ENCODE measurements around the gene NECTIN2. TPM values are rescaled to one million over a fixed set of nuclear protein-coding genes. Genes with fewer than 3 reads are reported as not detected.

The NECTIN2 gene
- total RNA-seq, 2 experiments from 2014 or later, result 1.8 to 1.9 TPM

DNA sequence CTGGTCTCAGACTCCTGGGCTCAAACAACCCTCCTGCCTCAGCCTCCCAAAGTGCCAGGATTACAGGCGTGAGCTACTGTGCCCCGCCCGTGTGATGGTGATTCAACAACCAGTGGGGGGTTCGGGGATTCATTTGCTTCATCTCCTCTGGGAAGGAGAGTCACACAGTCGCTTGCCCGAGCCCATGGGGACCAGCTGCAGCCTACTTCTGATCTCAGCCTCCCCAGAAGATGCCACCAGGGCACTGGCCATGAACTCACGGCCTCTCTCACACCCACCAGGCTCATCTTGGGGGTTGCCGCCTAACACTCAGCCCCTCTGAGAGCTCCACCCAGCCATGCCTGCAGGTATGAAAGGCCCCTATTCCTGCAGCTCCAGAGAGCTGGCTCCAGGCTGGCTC, 51.7 kb downstream of the NECTIN2 start:
- ChIA-PET CTCF (no interaction called here), POLR2A (no interaction called here)
- Mint-ChIP-seq H3K27ac (no peak overlapping the region), H3K9me3 (no peaks in the 10 kb centered on the region), H3K4me1 (ENCODE audit: low read depth) (peaks cover 2% of the 10 kb centered on the region), H3K4me3 (no peak overlapping the region), H3K27me3 (no peaks in the 10 kb centered on the region), H3K36me3 (ENCODE audit: low read depth) (peaks cover 78% of the 10 kb centered on the region)
- peaks cover 67% of the 10 kb centered on the region for H3K36me3 ChIP-seq (ENCODE audit: insufficient read depth, low read length)
- H3K27me3 ChIP-seq (ENCODE audit: control insufficient read depth in 1 of 2, insufficient read depth in 2 of 2, low read length in 2 of 2), result no peaks in the 10 kb centered on the region
- TF ChIP-seq, protein P1, sequence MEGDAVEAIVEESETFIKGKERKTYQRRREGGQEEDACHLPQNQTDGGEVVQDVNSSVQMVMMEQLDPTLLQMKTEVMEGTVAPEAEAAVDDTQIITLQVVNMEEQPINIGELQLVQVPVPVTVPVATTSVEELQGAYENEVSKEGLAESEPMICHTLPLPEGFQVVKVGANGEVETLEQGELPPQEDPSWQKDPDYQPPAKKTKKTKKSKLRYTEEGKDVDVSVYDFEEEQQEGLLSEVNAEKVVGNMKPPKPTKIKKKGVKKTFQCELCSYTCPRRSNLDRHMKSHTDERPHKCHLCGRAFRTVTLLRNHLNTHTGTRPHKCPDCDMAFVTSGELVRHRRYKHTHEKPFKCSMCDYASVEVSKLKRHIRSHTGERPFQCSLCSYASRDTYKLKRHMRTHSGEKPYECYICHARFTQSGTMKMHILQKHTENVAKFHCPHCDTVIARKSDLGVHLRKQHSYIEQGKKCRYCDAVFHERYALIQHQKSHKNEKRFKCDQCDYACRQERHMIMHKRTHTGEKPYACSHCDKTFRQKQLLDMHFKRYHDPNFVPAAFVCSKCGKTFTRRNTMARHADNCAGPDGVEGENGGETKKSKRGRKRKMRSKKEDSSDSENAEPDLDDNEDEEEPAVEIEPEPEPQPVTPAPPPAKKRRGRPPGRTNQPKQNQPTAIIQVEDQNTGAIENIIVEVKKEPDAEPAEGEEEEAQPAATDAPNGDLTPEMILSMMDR (IDR thresholded peaks at IDR 0.05), result no peak
- DNase-seq (no peak), ATAC-seq (ENCODE audit: poor library complexity) (no peak)
- H3K4me1 ChIP-seq (ENCODE audit: insufficient read depth, low read length), result no peaks in the 10 kb centered on the region
- no peak overlapping the region for H3K27ac ChIP-seq (ENCODE audit: low read depth in 1 of 2, low read length in 2 of 2)
- no peak overlapping the region for H3K4me3 ChIP-seq (ENCODE audit: low read length)
- intact Hi-C loops (cut with DNase I, micrococcal nuclease), result no loop called here
- no peaks in the 10 kb centered on the region for H3K9me3 ChIP-seq (ENCODE audit: control insufficient read depth in 1 of 2, insufficient read depth in 1 of 2, low read length in 2 of 2)

DNA sequence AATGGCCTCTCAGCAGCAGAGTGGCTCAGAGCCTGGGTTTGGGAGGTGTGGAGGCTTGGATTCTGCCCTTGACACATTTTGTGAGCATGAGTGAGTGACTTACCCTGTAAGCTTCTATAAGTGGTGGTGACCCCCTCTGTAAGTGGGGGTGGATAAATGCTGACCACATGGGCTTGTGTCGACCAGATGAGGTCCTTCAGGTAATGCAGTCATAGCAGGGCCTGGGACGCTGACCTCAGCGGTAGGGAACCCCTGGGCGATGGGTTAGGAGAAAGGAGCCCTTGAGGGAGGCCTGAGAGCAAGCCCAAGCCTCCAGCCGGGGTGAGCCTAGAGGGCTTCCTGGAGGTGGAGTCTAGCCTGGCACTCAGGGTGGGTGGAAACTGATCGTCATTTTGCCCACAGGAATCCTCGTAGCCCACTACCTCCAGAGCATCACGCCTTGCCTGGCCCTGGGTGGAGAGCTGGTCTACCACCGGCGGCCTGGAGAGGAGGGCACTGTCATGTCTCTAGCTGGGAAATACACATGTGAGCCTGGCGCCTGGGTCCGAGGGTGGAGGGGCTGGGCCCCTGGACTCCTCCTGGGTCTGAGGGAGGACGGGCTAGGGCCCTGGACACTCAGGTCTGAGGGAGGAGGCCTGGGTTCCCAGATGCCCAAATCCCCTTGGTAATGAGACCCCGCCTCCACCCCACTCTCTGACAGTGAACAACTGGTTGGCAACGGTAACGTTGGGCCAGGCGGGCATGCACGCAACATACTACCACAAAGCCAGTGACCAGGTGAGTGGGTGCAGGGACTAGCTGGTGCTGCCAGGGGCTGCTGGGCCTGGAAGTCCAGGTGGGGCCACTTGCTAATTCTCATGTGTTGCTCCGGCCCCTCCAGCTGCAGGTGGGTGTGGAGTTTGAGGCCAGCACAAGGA, 54.5 kb downstream of the NECTIN2 start:
- ATAC-seq (ENCODE audit: poor library complexity) (no peak), DNase-seq (no peak)
- H3K4me3 Mint-ChIP-seq, result no peak overlapping the region
- peaks cover 0 to 3% of the 10 kb centered on the region in 2 experiments for H3K9me3 ChIP-seq (ENCODE audit: control insufficient read depth in 1 of 2, insufficient read depth in 1 of 2, low read length in 2 of 2)
- no peaks in the 10 kb centered on the region for H3K4me1 Mint-ChIP-seq (ENCODE audit: low read depth)
- no peaks in the 10 kb centered on the region for H3K9me3 Mint-ChIP-seq
- peaks cover 50% of the 10 kb centered on the region for H3K36me3 ChIP-seq (ENCODE audit: insufficient read depth, low read length)
- TF ChIP-seq, protein P1 (IDR thresholded peaks at IDR 0.05), result no peak
- POLR2A ChIA-PET, result no interaction called here
- H3K36me3 Mint-ChIP-seq (ENCODE audit: low read depth), result peaks cover 60% of the 10 kb centered on the region
- no peak overlapping the region for H3K27ac ChIP-seq (ENCODE audit: low read depth in 1 of 2, low read length in 2 of 2)
- H3K4me3 ChIP-seq (ENCODE audit: low read length), result no peak overlapping the region
- peaks cover 6% of the 10 kb centered on the region for H3K4me1 ChIP-seq (ENCODE audit: insufficient read depth, low read length)
- CTCF ChIA-PET, result no interaction called here
- no peak overlapping the region for H3K27ac Mint-ChIP-seq
- intact Hi-C loops (cut with DNase I, micrococcal nuclease), result loop anchor here in 1 of 2 experiments (5.0 kb wide), 2 partner anchors 287 to 347 kb away; partner anchors contain the start of gene EXOC3L2
- H3K27me3 ChIP-seq (ENCODE audit: control insufficient read depth in 1 of 2, insufficient read depth in 2 of 2, low read length in 2 of 2), result peaks cover 4 to 5% of the 10 kb centered on the region in 2 experiments
- H3K27me3 Mint-ChIP-seq, result peaks cover 5% of the 10 kb centered on the region

DNA sequence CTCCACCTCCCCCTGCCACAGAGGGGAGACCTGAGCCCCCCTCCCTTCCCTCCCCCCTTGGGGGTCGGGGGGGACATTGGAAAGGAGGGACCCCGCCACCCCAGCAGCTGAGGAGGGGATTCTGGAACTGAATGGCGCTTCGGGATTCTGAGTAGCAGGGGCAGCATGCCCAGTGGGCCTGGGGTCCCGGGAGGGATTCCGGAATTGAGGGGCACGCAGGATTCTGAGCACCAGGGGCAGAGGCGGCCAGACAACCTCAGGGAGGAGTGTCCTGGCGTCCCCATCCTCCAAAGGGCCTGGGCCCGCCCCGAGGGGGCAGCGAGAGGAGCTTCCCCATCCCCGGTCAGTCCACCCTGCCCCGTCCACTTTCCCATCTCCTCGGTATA, 57.1 kb downstream of the NECTIN2 start:
- peaks cover 39% of the 10 kb centered on the region for H3K36me3 Mint-ChIP-seq (ENCODE audit: low read depth)
- peaks cover 29% of the 10 kb centered on the region for H3K27me3 Mint-ChIP-seq
- peaks cover 7% of the 10 kb centered on the region for H3K4me1 Mint-ChIP-seq (ENCODE audit: low read depth)
- intact Hi-C loops (cut with DNase I, micrococcal nuclease), result loop anchor here (1.0 to 5.0 kb wide), 7 partner anchors 48 to 435 kb away; partner anchors contain the start of gene EXOC3L2 (in 1 of the 2)
- TF ChIP-seq, protein P1 (IDR thresholded peaks at IDR 0.05), result no peak
- ChIA-PET POLR2A (no interaction called here), CTCF (interaction anchor here (0.7 to 3.2 kb wide), 3 partner anchors 10 to 156 kb away, joined by 3 to 13 read pairs (median 3); no protein-coding TSS in a partner anchor)
- H3K4me3 ChIP-seq (ENCODE audit: low read length), result no peak overlapping the region
- no peaks in the 10 kb centered on the region for H3K9me3 Mint-ChIP-seq
- H3K4me3 Mint-ChIP-seq, result no peak overlapping the region
- H3K27ac ChIP-seq (ENCODE audit: low read depth in 1 of 2, low read length in 2 of 2), result no peak overlapping the region
- DNase-seq (no peak), ATAC-seq (ENCODE audit: poor library complexity) (no peak)
- H3K9me3 ChIP-seq (ENCODE audit: control insufficient read depth in 1 of 2, insufficient read depth in 1 of 2, low read length in 2 of 2), result peaks cover 0 to 5% of the 10 kb centered on the region in 2 experiments
- peaks cover 17% of the 10 kb centered on the region for H3K4me1 ChIP-seq (ENCODE audit: insufficient read depth, low read length)
- H3K36me3 ChIP-seq (ENCODE audit: insufficient read depth, low read length), result peaks cover 29% of the 10 kb centered on the region
- peaks cover 18 to 31% of the 10 kb centered on the region in 2 experiments for H3K27me3 ChIP-seq (ENCODE audit: control insufficient read depth in 1 of 2, insufficient read depth in 2 of 2, low read length in 2 of 2)
- H3K27ac Mint-ChIP-seq, result no peak overlapping the region

Data from CD4-positive, alpha-beta T cell (primary cell).